MM.1S (cell line): ENCODE measurements around the gene ARHGEF37.

Experiments used
- DNase-seq: peaks from one replicate; pipeline ENCODE4 v3.0.0-alpha.2; 2015
- H2AFZ ChIP-seq: fragments of 300-600 bp; sonication (generic); 2 replicates; pipeline ENCODE4 v1.6.0; 2016; ENCODE audit warnings: antibody characterized with exemption, low read length
- H3F3A ChIP-seq: fragments of 300-600 bp; sonication (generic); 2 replicates; pipeline ENCODE4 v1.6.1; 2016; ENCODE audit warnings: mild to moderate bottlenecking, antibody characterized with exemption, low read length, moderate library complexity, mixed read lengths; ENCODE audit not compliant: insufficient read depth
- H3K27ac ChIP-seq: fragments of 300-600 bp; sonication (generic); 2 replicates; pipeline ENCODE4 v1.5.1; 2016; ENCODE audit warnings: mild to moderate bottlenecking, low read length
- H3K27me3 ChIP-seq: fragments of 300-600 bp; sonication (generic); replicated peaks from 2 replicates; pipeline ENCODE4 v1.6.0; 2016; ENCODE audit warnings: low read length; ENCODE audit not compliant: insufficient read depth
- H3K36me3 ChIP-seq: fragments of 300-600 bp; sonication (generic); replicated peaks from 2 replicates; pipeline ENCODE4 v1.6.1; 2016; ENCODE audit warnings: mild to moderate bottlenecking, low read length, mixed read lengths; ENCODE audit not compliant: insufficient read depth
- H3K4me1 ChIP-seq: fragments of 300-600 bp; sonication (generic); 2 replicates; pipeline ENCODE4 v1.6.1; 2016; ENCODE audit warnings: low read length, mixed read lengths
- H3K4me2 ChIP-seq: fragments of 300-600 bp; sonication (generic); 2 replicates; pipeline ENCODE4 v1.6.0; 2016; ENCODE audit warnings: low read depth, low read length
- H3K4me3 ChIP-seq: fragments of 300-600 bp; sonication (generic); 2 replicates; pipeline ENCODE4 v1.5.1; 2016; ENCODE audit warnings: low read length, mixed read lengths
- H3K79me2 ChIP-seq: fragments of 300-600 bp; sonication (generic); 2 replicates; pipeline ENCODE4 v1.6.1; 2016; ENCODE audit warnings: mixed run types, low read length, mixed read lengths
- H3K9ac ChIP-seq: fragments of 300-600 bp; sonication (generic); 2 replicates; pipeline ENCODE4 v1.6.1; 2016; ENCODE audit warnings: low read length, mixed read lengths
- H3K9me2 ChIP-seq: fragments of 300-600 bp; sonication (generic); replicated peaks from 2 replicates; pipeline ENCODE4 v1.6.1; 2016; ENCODE audit warnings: mild to moderate bottlenecking, low read length, mixed read lengths; ENCODE audit not compliant: insufficient read depth
- H3K9me3 ChIP-seq: fragments of 300-600 bp; sonication (generic); replicated peaks from 2 replicates; pipeline ENCODE4 v1.6.1; 2016; ENCODE audit warnings: mild to moderate bottlenecking, low read length, mixed read lengths; ENCODE audit not compliant: insufficient read depth
- H4K20me1 ChIP-seq: fragments of 300-600 bp; sonication (generic); 2 replicates; pipeline ENCODE4 v1.6.1; 2016; ENCODE audit warnings: mild to moderate bottlenecking, low read length, moderate library complexity, mixed read lengths; ENCODE audit not compliant: insufficient read depth
- EZH2 ChIP-seq: fragments of 300-600 bp; sonication (generic); optimal IDR thresholded peaks from 2 replicates; pipeline ENCODE3; 2017; ENCODE audit warnings: low read depth, mild to moderate bottlenecking, antibody characterized with exemption, low read length, mixed read lengths
- EZH2phosphoT487 ChIP-seq: fragments of 300-600 bp; sonication (generic); IDR thresholded peaks from 2 replicates; pipeline ENCODE4 v1.6.1; 2018; ENCODE audit warnings: antibody characterized with exemption, low read length
- TF ChIP-seq, protein P1 (sequence below): fragments of 300-600 bp; sonication (generic); IDR thresholded peaks from 2 replicates; pipeline ENCODE4 v1.5.1; 2016; ENCODE audit warnings: antibody characterized with exemption, low read length, mixed read lengths

Gene ARHGEF37

GRCh38 chr5:149658299-149658698 lies 77.0 kb downstream of the ARHGEF37 start:
- H3K36me3 ChIP-seq, result no peaks in the 10 kb centered on the region
- H3K4me3 ChIP-seq, result no peak overlapping the region
- no peaks in the 10 kb centered on the region for H3K4me1 ChIP-seq
- no peak for DNase-seq
- no peaks in the 10 kb centered on the region for H3K9me3 ChIP-seq
- H3K9ac ChIP-seq, result no peak overlapping the region
- no peaks in the 10 kb centered on the region for H3K27me3 ChIP-seq
- no peaks in the 10 kb centered on the region for H3K79me2 ChIP-seq
- H3F3A ChIP-seq, result no peaks in the 10 kb centered on the region
- H3K27ac ChIP-seq, result no peak overlapping the region
- no peak overlapping the region for H2AFZ ChIP-seq
- no peak overlapping the region for H3K4me2 ChIP-seq
- H4K20me1 ChIP-seq, result no peaks in the 10 kb centered on the region
- H3K9me2 ChIP-seq, result no peaks in the 10 kb centered on the region
- TF ChIP-seq EZH2 (no peak), EZH2phosphoT487 (no peak)
- TF ChIP-seq, protein P1, sequence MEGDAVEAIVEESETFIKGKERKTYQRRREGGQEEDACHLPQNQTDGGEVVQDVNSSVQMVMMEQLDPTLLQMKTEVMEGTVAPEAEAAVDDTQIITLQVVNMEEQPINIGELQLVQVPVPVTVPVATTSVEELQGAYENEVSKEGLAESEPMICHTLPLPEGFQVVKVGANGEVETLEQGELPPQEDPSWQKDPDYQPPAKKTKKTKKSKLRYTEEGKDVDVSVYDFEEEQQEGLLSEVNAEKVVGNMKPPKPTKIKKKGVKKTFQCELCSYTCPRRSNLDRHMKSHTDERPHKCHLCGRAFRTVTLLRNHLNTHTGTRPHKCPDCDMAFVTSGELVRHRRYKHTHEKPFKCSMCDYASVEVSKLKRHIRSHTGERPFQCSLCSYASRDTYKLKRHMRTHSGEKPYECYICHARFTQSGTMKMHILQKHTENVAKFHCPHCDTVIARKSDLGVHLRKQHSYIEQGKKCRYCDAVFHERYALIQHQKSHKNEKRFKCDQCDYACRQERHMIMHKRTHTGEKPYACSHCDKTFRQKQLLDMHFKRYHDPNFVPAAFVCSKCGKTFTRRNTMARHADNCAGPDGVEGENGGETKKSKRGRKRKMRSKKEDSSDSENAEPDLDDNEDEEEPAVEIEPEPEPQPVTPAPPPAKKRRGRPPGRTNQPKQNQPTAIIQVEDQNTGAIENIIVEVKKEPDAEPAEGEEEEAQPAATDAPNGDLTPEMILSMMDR, result no peak

GRCh38 chr5:149664083-149664482 lies 82.8 kb downstream of the ARHGEF37 start:
- Histone ChIP-seq H3K9me2 (no peaks in the 10 kb centered on the region), H3K4me1 (no peaks in the 10 kb centered on the region), H2AFZ (no peak overlapping the region), H3F3A (no peaks in the 10 kb centered on the region), H3K9me3 (no peaks in the 10 kb centered on the region), H3K36me3 (no peaks in the 10 kb centered on the region), H3K79me2 (no peaks in the 10 kb centered on the region), H3K4me2 (no peak overlapping the region), H4K20me1 (no peaks in the 10 kb centered on the region), H3K9ac (no peak overlapping the region), H3K27ac (no peak overlapping the region), H3K4me3 (no peak overlapping the region), H3K27me3 (no peaks in the 10 kb centered on the region)
- TF ChIP-seq EZH2, result no peak
- TF ChIP-seq, protein P1, result no peak
- TF ChIP-seq EZH2phosphoT487, result no peak
- no peak for DNase-seq

DNA sequence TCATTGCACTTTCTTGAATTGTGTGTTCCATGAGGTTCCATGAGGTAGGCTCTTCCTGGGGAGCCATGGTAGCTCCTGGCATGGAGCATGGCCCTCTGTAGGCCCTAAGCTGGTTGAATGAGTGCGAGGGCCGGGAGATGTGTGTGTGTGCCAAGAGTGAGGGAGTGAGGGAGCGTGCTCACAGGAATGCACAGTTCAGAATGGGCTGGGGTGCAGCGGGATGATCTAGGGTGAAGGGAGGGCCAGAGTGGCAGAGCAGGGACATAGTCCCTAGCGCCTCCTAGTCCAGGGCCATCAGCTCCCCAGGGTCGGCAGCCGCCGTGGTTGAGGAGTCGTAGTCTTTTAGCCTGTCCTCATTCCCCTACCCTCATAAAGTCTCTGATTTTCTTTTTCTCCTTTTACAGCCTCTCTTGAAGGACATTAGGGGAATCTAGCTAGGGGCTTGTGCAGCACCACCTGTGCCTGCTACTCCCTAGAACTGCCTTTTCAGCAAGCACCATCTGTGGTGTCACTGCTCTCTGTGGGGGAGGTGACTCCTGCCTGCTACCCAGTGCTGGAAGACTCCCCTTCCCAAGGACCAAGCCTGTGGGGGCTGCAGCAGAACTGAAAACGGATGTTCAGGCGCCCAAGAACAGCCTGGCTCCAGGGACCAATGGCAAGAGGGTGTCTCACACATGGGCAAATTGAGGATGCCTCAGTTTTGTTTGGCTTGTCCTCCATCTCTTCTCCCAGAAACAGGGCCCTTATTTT lies 83.5 kb downstream of the ARHGEF37 start:
- Histone ChIP-seq H3K27me3 (no peaks in the 10 kb centered on the region), H3K4me3 (no peak overlapping the region), H4K20me1 (no peaks in the 10 kb centered on the region), H3K9me3 (no peaks in the 10 kb centered on the region), H3K79me2 (no peaks in the 10 kb centered on the region), H3K36me3 (no peaks in the 10 kb centered on the region), H3K4me2 (no peak overlapping the region), H3K4me1 (no peaks in the 10 kb centered on the region), H3K9me2 (no peaks in the 10 kb centered on the region), H3F3A (no peaks in the 10 kb centered on the region), H3K9ac (no peak overlapping the region), H3K27ac (no peak overlapping the region), H2AFZ (no peak overlapping the region)
- no peak for DNase-seq
- TF ChIP-seq EZH2phosphoT487 (no peak), EZH2 (no peak)
- TF ChIP-seq, protein P1, result no peak
